IMR-90 (cell line): ENCODE measurements around the gene ACOT9. TPM values are rescaled to one million over a fixed set of nuclear protein-coding genes. Genes with fewer than 3 reads are reported as not detected.
A peak's percentile ranks its signal among the peaks of the same experiment; 100 is the strongest.

Experiments used
- ATAC-seq: fragments of 200-7000 bp; cut with Tn5 transposase; 2 replicates; pipeline ENCODE4 v1.9.1; 2020; ENCODE audit warnings: low read depth, mild to moderate bottlenecking, moderate library complexity
- BruUV-seq: library from RNA; stranded (reverse); fragments of 400-500 nt; replicated peaks from 2 replicates; lab custom pipeline; 2021; lab: Mats Ljungman, UMichigan
- CTCF ChIA-PET: fragments of 300-600 bp; formaldehyde crosslinking; extraction: SDS; loops from one replicate; lab custom pipeline; 2021; ENCODE audit warnings: antibody characterized with exemption; lab: Yijun Ruan, JAX
- POLR2A ChIA-PET: fragments of 300-600 bp; sonication (Branson Sonifier 250); formaldehyde crosslinking; loops from one replicate; lab custom pipeline; 2022; ENCODE audit warnings: antibody characterized with exemption; ENCODE audit not compliant: unreplicated experiment; lab: Charles Lee
- DNase-seq: peaks from one replicate; pipeline ENCODE4 v3.0.0; 2013
- H2AFZ ChIP-seq: replicated peaks from 2 replicates; pipeline ENCODE3; 2013; ENCODE audit warnings: low read length, mild to moderate bottlenecking; ENCODE audit not compliant: poor library complexity
- H2AK5ac ChIP-seq: 2 replicates; pipeline ENCODE4 v1.6.1; 2013; ENCODE audit warnings: low read depth, low read length, inconsistent platforms
- H2AK9ac ChIP-seq: replicated peaks from 2 replicates; pipeline ENCODE3; 2013; ENCODE audit warnings: mild to moderate bottlenecking, low read depth, low read length, moderate library complexity; ENCODE audit not compliant: poor library complexity
- H2BK120ac ChIP-seq: 2 replicates; pipeline ENCODE4 v1.6.1; 2013; ENCODE audit warnings: low read depth, low read length, inconsistent platforms
- H2BK15ac ChIP-seq: 3 replicates; pipeline ENCODE4 v1.6.1; 2013; ENCODE audit warnings: low read depth, low read length, inconsistent platforms
- H2BK20ac ChIP-seq: 2 replicates; pipeline ENCODE4 v1.6.1; 2013; ENCODE audit warnings: low read depth, mild to moderate bottlenecking, inconsistent platforms, low read length, moderate library complexity
- H2BK5ac ChIP-seq: 2 replicates; pipeline ENCODE4 v1.6.1; 2013; ENCODE audit warnings: mild to moderate bottlenecking, low read depth, low read length, inconsistent platforms; ENCODE audit not compliant: poor library complexity, severe bottlenecking
- H3K14ac ChIP-seq: replicated peaks from 2 replicates; pipeline ENCODE4 v1.6.1; 2013; ENCODE audit warnings: low read depth, low read length, inconsistent platforms
- H3K18ac ChIP-seq: 2 replicates; pipeline ENCODE4 v1.6.1; 2013; ENCODE audit warnings: low read depth, low read length, control low read depth
- H3K23ac ChIP-seq: 2 replicates; pipeline ENCODE4 v1.6.1; 2013; ENCODE audit warnings: low read depth, low read length, inconsistent platforms
- H3K27ac ChIP-seq: 2 replicates; pipeline ENCODE4 v1.5.1; 2013; ENCODE audit warnings: mild to moderate bottlenecking, control low read depth, low read length; ENCODE audit not compliant: insufficient read depth
- H3K27me3 ChIP-seq: 2 replicates; pipeline ENCODE4 v1.6.1; 2013; ENCODE audit warnings: low read length; ENCODE audit not compliant: control insufficient read depth, insufficient read depth
- H3K36me3 ChIP-seq: 2 replicates; pipeline ENCODE4 v1.6.1; 2013; ENCODE audit warnings: low read length, mixed read lengths; ENCODE audit not compliant: control insufficient read depth, insufficient read depth
- H3K4ac ChIP-seq: 2 replicates; pipeline ENCODE4 v1.6.1; 2013; ENCODE audit warnings: low read depth, low read length, inconsistent platforms
- H3K4me1 ChIP-seq: 2 replicates; pipeline ENCODE4 v1.6.1; 2013; ENCODE audit warnings: low read length, mixed read lengths; ENCODE audit not compliant: control insufficient read depth, insufficient read depth
- H3K4me2 ChIP-seq: 2 replicates; pipeline ENCODE4 v1.6.1; 2013; ENCODE audit warnings: low read depth, mild to moderate bottlenecking, control low read depth, low read length, moderate library complexity
- H3K4me3 ChIP-seq: 2 replicates; pipeline ENCODE4 v1.5.1; 2013; ENCODE audit warnings: low read depth, mild to moderate bottlenecking, control low read depth, low read length, moderate library complexity; ENCODE audit not compliant: insufficient read depth
- H3K56ac ChIP-seq: 2 replicates; pipeline ENCODE4 v1.6.1; 2013; ENCODE audit warnings: low read length, inconsistent platforms; ENCODE audit not compliant: insufficient read depth; ENCODE audit errors: extremely low read depth
- H3K79me1 ChIP-seq, 2 experiments: 2 replicates each; pipeline ENCODE4 v1.6.1; 2013; ENCODE audit warnings: low read length in 2 of 2, inconsistent platforms in 1 of 2, low read depth in 1 of 2
- H3K9ac ChIP-seq: 2 replicates; pipeline ENCODE4 v1.6.1; 2013; ENCODE audit warnings: low read depth, low read length, control low read depth
- H3K9me1 ChIP-seq: 2 replicates; pipeline ENCODE4 v1.6.1; 2013; ENCODE audit warnings: low read length, inconsistent platforms; ENCODE audit not compliant: insufficient read depth
- H3K9me3 ChIP-seq: 2 replicates; pipeline ENCODE4 v1.6.1; 2013; ENCODE audit warnings: low read length; ENCODE audit not compliant: control insufficient read depth, insufficient read depth
- H4K20me1 ChIP-seq: 2 replicates; pipeline ENCODE4 v1.6.1; 2013; ENCODE audit warnings: low read length, inconsistent platforms; ENCODE audit not compliant: insufficient read depth
- H4K5ac ChIP-seq: 2 replicates; pipeline ENCODE4 v1.6.1; 2013; ENCODE audit warnings: mild to moderate bottlenecking, low read depth, low read length, control low read depth
- H4K8ac ChIP-seq, 2 experiments: 2 replicates each; pipeline ENCODE4 v1.6.1; 2013; ENCODE audit warnings: low read depth in 2 of 2, low read length in 2 of 2, control low read depth in 1 of 2, inconsistent platforms in 1 of 2
- H4K91ac ChIP-seq: 2 replicates; pipeline ENCODE4 v1.6.1; 2013; ENCODE audit warnings: low read depth, low read length, inconsistent platforms; ENCODE audit not compliant: insufficient read depth
- CEBPB ChIP-seq: IDR thresholded peaks from 2 replicates; pipeline ENCODE4 v1.6.1; 2012; ENCODE audit warnings: low read depth, low read length, improper control_type of control experiment
- CHD1 ChIP-seq: IDR thresholded peaks from 2 replicates; pipeline ENCODE4 v1.6.1; 2012; ENCODE audit warnings: low read depth, low read length, improper control_type of control experiment
- CTCF ChIP-seq: conservative IDR thresholded peaks from 2 replicates; pipeline ENCODE4 v1.5.1; 2012; ENCODE audit warnings: mild to moderate bottlenecking, low read depth, low read length, improper control_type of control experiment
- ELK1 ChIP-seq: fragments of 150-350 bp; IDR thresholded peaks from 2 replicates; pipeline ENCODE4 v1.6.1; 2016; ENCODE audit warnings: low read depth, mild to moderate bottlenecking, low read length, moderate library complexity, borderline replicate concordance
- FOS ChIP-seq: fragments of 150-350 bp; IDR thresholded peaks from 2 replicates; pipeline ENCODE4 v1.6.1; 2016; ENCODE audit warnings: low read depth, low read length
- MAZ ChIP-seq: IDR thresholded peaks from 2 replicates; pipeline ENCODE4 v1.6.1; 2012; ENCODE audit warnings: low read depth, mild to moderate bottlenecking, low read length, improper control_type of control experiment, moderate library complexity, borderline replicate concordance
- MXI1 ChIP-seq: IDR thresholded peaks from 2 replicates; pipeline ENCODE4 v1.6.1; 2012; ENCODE audit warnings: low read depth, mild to moderate bottlenecking, low read length, moderate library complexity, borderline replicate concordance
- POLR2A ChIP-seq: IDR thresholded peaks from 2 replicates; pipeline ENCODE4 v1.6.1; 2012; ENCODE audit warnings: mild to moderate bottlenecking, low read depth, low read length
- RAD21 ChIP-seq: IDR thresholded peaks from 2 replicates; pipeline ENCODE4 v1.6.1; 2012; ENCODE audit warnings: low read length, improper control_type of control experiment
- RCOR1 ChIP-seq: IDR thresholded peaks from 2 replicates; pipeline ENCODE4 v1.6.1; 2012; ENCODE audit warnings: mild to moderate bottlenecking, low read length, improper control_type of control experiment; ENCODE audit not compliant: insufficient replicate concordance
- SMC3 ChIP-seq: fragments of 150-350 bp; IDR thresholded peaks from 2 replicates; pipeline ENCODE4 v1.6.1; 2016; ENCODE audit warnings: low read depth, mild to moderate bottlenecking, antibody characterized with exemption, low read length, moderate library complexity
- USF2 ChIP-seq: fragments of 150-350 bp; IDR thresholded peaks from 2 replicates; pipeline ENCODE4 v1.6.1; 2017; ENCODE audit warnings: mild to moderate bottlenecking, antibody characterized with exemption, low read length, low read depth
- WGBS, 2 experiments: methylation state at CpG; one replicate each; pipeline versions ENCODE4 v1.1.5 to v1.1.7; 2013; ENCODE audit warnings: missing lambda C conversion rate in 2 of 2; ENCODE audit not compliant: insufficient read length in 1 of 2; ENCODE audit errors: extremely low coverage in 2 of 2; 5-methylcytosine and 5-hydroxymethylcytosine counted together
- dilution Hi-C: fragments of 300-500 bp; cut with HindIII; formaldehyde crosslinking; loops from one replicate; pipeline ENCODE4 v1.14.3; 2018; ENCODE audit warnings: low sequenced_read_pairs; ENCODE audit not compliant: unreplicated experiment
- in situ Hi-C: fragments of 300-500 bp; cut with MboI; formaldehyde crosslinking; loops from 3 replicates; pipeline ENCODE4 v1.14.3; 2019; ENCODE audit warnings: low sequenced_read_pairs, inconsistent platforms, mixed read lengths
- intact Hi-C: fragments of 100-400 bp; cut with micrococcal nuclease; formaldehyde crosslinking; loops from 2 replicates; pipeline ENCODE4 v1.10.0; 2022
- polyA plus RNA-seq, 3 experiments: library from polyadenylated mRNA; depleted of rRNA; stranded (reverse); fragments of >200 nt; gene quantifications; 2 replicates each; pipeline ENCODE4 v1.2.3, GENCODE V29; 2012; ENCODE audit warnings: low replicate concordance in 1 of 3
- total RNA-seq: library from RNA; depleted of rRNA; stranded (reverse); fragments of >200 nt; gene quantifications from 2 replicates; pipeline ENCODE4 v1.2.3, GENCODE V29; 2012

The ACOT9 gene
- total and polyA plus RNA-seq, 2 of the 4 experiments (the other 2 are of a cell fraction) = 43.5 to 47.3 TPM

GRCh38 chrX:23782863-23783588, 40.0 kb upstream of the ACOT9 start, which contains the start of gene SAT1:
TSS of gene SAT1 (plus strand) at chrX:23783173. CDS start at chrX:23783352, 179 bp downstream.
- dilution Hi-C loops (no loop called here), intact Hi-C loops (loop anchor here (1.0 to 5.0 kb wide), 3 partner anchors 119 to 269 kb away; partner anchors contain the start of genes EIF2S3 and KLHL15), in situ Hi-C loops (loop anchor here (10.0 kb wide), 1 partner anchor 122 kb away; the partner anchor contains the start of genes APOO and CXorf58)
- peak within 1 kb of the TSS; percentile 81 for H3K9ac ChIP-seq
- no peaks in the 10 kb centered on the region; the same call in 1 of the 2 replicates for H3K4me1 ChIP-seq
- ChIA-PET CTCF (interaction anchor here (0.5 to 4.6 kb wide), 5 partner anchors 108 to 118 kb away, joined by 3 to 34 read pairs (median 3); no protein-coding TSS in a partner anchor), POLR2A (interaction anchor here (0.6 to 1.3 kb wide), 5 partner anchors 87 to 120 kb away, joined by 3 to 5 read pairs (median 3); partner anchors contain the start of gene PRDX4)
- H3K4me2 ChIP-seq = peak within 1 kb of the TSS; percentile 97
- H3K14ac ChIP-seq = peak within 1 kb of the TSS; percentile 95
- no peaks in the 10 kb centered on the region for H3K9me1 ChIP-seq
- peaks cover 3% of the 10 kb centered on the region; the same call in 1 of the 2 replicates for H4K20me1 ChIP-seq
- H3K18ac ChIP-seq = peak within 1 kb of the TSS; percentile 54
- peak within 1 kb of the TSS; percentile 85; the same call in 1 of the 3 replicates for H2BK15ac ChIP-seq
- H3K79me1 ChIP-seq = peaks cover 0 to 5% of the 10 kb centered on the region in 2 experiments; a peak in 2 of 4 replicates
- BruUV-seq = no TSS peak
- peak; percentile 91 for DNase-seq
- H3K9me3 ChIP-seq = no peaks in the 10 kb centered on the region
- H3K4me3 ChIP-seq = peak within 1 kb of the TSS; percentile 74
- H3K27me3 ChIP-seq = no peaks in the 10 kb centered on the region
- peaks cover 2% of the 10 kb centered on the region; the same call in 1 of the 2 replicates for H3K36me3 ChIP-seq
- peak within 1 kb of the TSS; percentile 41; the same call in 1 of the 2 replicates for H4K5ac ChIP-seq
- peak within 1 kb of the TSS; percentile 78 for H3K27ac ChIP-seq
- H3K23ac ChIP-seq = peak within 1 kb of the TSS; percentile 84
- H3K56ac ChIP-seq = peak within 1 kb of the TSS; percentile 86
- H2AK9ac ChIP-seq = peak within 1 kb of the TSS; percentile 95
- peak; percentile 92 for ATAC-seq
- no peak within 1 kb of the TSS; the same call in 1 of the 2 replicates for H2BK20ac ChIP-seq
- WGBS, 2 experiments = 18% methylated on average over 17 of the region's 58 CpGs; no CpG with 5 or more reads in 1 of the 2 experiments
- peak within 1 kb of the TSS; percentile 43 to 78; a peak in 2 of 4 replicates for H4K8ac ChIP-seq
- peak within 1 kb of the TSS; percentile 45; the same call in 1 of the 2 replicates for H2AK5ac ChIP-seq
- peak within 1 kb of the TSS; percentile 91 for H2AFZ ChIP-seq
- peak within 1 kb of the TSS; percentile 81 for H2BK5ac ChIP-seq
- H4K91ac ChIP-seq = peak within 1 kb of the TSS; percentile 78
- H3K4ac ChIP-seq = peak within 1 kb of the TSS; percentile 92
- peak within 1 kb of the TSS; percentile 83 for H2BK120ac ChIP-seq
- TF ChIP-seq MXI1 (0 out of 2 replicates have a peak, but pooled peaks have one; percentile 6), SMC3 (peak; percentile 37; the same call in 1 of the 2 replicates), CTCF (peak; percentile 69), FOS (no peak), CEBPB (no peak), RCOR1 (no peak), CHD1 (peak; percentile 90), MAZ (peak; percentile 88), POLR2A (peak; percentile 100), RAD21 (peak; percentile 58), USF2 (0 out of 2 replicates have a peak, but pooled peaks have one; percentile 5), ELK1 (no peak)
